ENCODE data around the gene PPP1R1B.

PPP1R1B gene

GRCh38 chr17:39658760-39659159, 32.0 kb downstream of the PPP1R1B start:
- DNase-seq = no peak

GRCh38 chr17:39659279-39660010, 32.7 kb downstream of the PPP1R1B start:
- DNase-seq = no peak

- DNase-seq = no peak
Measured at GRCh38 chr17:39660011-39660360, 33.2 kb downstream of the PPP1R1B start.

- no peak for DNase-seq
Measured at GRCh38 chr17:39660397-39661385, 33.9 kb downstream of the PPP1R1B start.

GRCh38 chr17:39661744-39662541, 35.2 kb downstream of the PPP1R1B start:
- DNase-seq = no peak

- DNase-seq = no peak
Measured at GRCh38 chr17:39662551-39663339, 36.0 kb downstream of the PPP1R1B start.

- no peak for DNase-seq
Measured at GRCh38 chr17:39663340-39663687, 36.6 kb downstream of the PPP1R1B start.

- DNase-seq = no peak
Measured at GRCh38 chr17:39663688-39664580, 37.2 kb downstream of the PPP1R1B start.

GRCh38 chr17:39664581-39665561, 38.1 kb downstream of the PPP1R1B start, which contains the start of gene TCAP:
Gene TCAP, plus strand, starts transcription at chr17:39665349. Its CDS starts 11 bp downstream, at chr17:39665360.
- no peak for DNase-seq

- DNase-seq = no peak
Measured at GRCh38 chr17:39665642-39666224, 39.0 kb downstream of the PPP1R1B start.

GRCh38 chr17:39666231-39666600, 39.5 kb downstream of the PPP1R1B start:
- DNase-seq = no peak

- DNase-seq = no peak
Measured at GRCh38 chr17:39666601-39667261, 40.0 kb downstream of the PPP1R1B start.

GRCh38 chr17:39667262-39667944, 40.7 kb downstream of the PPP1R1B start:
- no peak for DNase-seq

GRCh38 chr17:39667945-39668924, 41.5 kb downstream of the PPP1R1B start, which contains the start of gene PNMT:
Gene PNMT, plus strand, starts transcription at chr17:39668453. Its CDS starts 23 bp downstream, at chr17:39668476.
- DNase-seq = peak; percentile 56

GRCh38 chr17:39669897-39670735, 43.4 kb downstream of the PPP1R1B start:
- DNase-seq = no peak

GRCh38 chr17:39670746-39671145, 44.0 kb downstream of the PPP1R1B start:
- no peak for DNase-seq
